AG04450 (cell line): ENCODE measurements around the gene MACF1. TPM values are rescaled to one million over a fixed set of nuclear protein-coding genes. Genes with fewer than 3 reads are reported as not detected.
A peak's percentile ranks its signal among the peaks of the same experiment; 100 is the strongest.
"Not testable (repeated sequence)": the region's sequence is repeated elsewhere in the genome, so short reads cannot be mapped to it uniquely, and the experiment has no call there.

Experiments used
- CTCF ChIA-PET: fragments of 300-600, 350-600 bp; formaldehyde crosslinking; extraction: SDS; loops from one replicate; lab custom pipeline; 2022; ENCODE audit warnings: antibody characterized with exemption, inconsistent platforms; lab: Charles Lee
- POLR2A ChIA-PET: fragments of 350-600 bp; formaldehyde crosslinking; extraction: SDS; loops from one replicate; lab custom pipeline; 2021; ENCODE audit warnings: antibody characterized with exemption, inconsistent platforms; lab: Yijun Ruan, JAX
- DNase-seq: peaks from one replicate; pipeline ENCODE4 v3.0.0-alpha.2; 2011; ENCODE audit warnings: low read depth, low spot score
- H3K27ac ChIP-seq: one replicate; pipeline ENCODE4 v1.5.1; 2012; ENCODE audit warnings: low read depth, low read length, control low read depth
- H3K27me3 ChIP-seq: one replicate; pipeline ENCODE4 v1.6.0; 2012; ENCODE audit warnings: low read length; ENCODE audit not compliant: control insufficient read depth, insufficient read depth
- H3K4me3 ChIP-seq: 2 replicates; pipeline ENCODE4 v1.5.1; 2011; ENCODE audit warnings: mild to moderate bottlenecking, low read depth, low read length, control low read depth
- H3K9me3 ChIP-seq: 2 replicates; pipeline ENCODE4 v1.5.1; 2012; ENCODE audit warnings: low read length; ENCODE audit not compliant: control insufficient read depth, insufficient read depth
- polyA plus RNA-seq: library from polyadenylated mRNA; depleted of rRNA; stranded (reverse); fragments of >200 nt; gene quantifications from 2 replicates; pipeline ENCODE4 v1.2.3, GENCODE V29; 2011
- TF ChIP-seq, protein P1 (sequence below): IDR thresholded peaks from 2 replicates; pipeline ENCODE4 v1.5.1; 2011; ENCODE audit warnings: low read depth, low read length, control low read depth, inconsistent platforms

The MACF1 gene
- polyA plus RNA-seq, 1 experiment: 118 TPM

DNA sequence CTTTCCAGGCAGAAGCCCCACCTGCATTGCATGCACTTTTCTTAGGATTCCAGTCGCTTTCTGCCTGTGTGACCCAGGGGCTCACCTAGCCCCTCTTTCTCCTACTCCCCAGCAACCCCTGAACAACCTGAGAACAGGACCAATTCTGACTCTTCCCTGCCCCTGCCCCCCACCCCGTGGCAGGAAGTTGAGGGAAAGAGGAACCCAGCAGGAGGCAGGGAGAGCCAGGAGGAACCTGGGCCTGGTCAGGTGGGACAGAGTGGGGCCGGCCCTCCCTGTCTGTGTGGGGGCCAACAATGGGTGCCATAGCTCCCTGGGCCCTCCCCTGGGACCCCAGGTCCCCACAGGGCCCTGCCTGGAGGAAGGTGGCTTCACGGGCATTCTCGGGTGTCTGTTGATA lies 293.1 kb downstream of the MACF1 start:
- TF ChIP-seq, protein P1, sequence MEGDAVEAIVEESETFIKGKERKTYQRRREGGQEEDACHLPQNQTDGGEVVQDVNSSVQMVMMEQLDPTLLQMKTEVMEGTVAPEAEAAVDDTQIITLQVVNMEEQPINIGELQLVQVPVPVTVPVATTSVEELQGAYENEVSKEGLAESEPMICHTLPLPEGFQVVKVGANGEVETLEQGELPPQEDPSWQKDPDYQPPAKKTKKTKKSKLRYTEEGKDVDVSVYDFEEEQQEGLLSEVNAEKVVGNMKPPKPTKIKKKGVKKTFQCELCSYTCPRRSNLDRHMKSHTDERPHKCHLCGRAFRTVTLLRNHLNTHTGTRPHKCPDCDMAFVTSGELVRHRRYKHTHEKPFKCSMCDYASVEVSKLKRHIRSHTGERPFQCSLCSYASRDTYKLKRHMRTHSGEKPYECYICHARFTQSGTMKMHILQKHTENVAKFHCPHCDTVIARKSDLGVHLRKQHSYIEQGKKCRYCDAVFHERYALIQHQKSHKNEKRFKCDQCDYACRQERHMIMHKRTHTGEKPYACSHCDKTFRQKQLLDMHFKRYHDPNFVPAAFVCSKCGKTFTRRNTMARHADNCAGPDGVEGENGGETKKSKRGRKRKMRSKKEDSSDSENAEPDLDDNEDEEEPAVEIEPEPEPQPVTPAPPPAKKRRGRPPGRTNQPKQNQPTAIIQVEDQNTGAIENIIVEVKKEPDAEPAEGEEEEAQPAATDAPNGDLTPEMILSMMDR: no peak
- Histone ChIP-seq H3K9me3 (no peaks in the 10 kb centered on the region; the same call in 1 of the 2 replicates), H3K27me3 (peaks cover 17% of the 10 kb centered on the region), H3K27ac (no peak overlapping the region), H3K4me3 (no peak overlapping the region)
- CTCF ChIA-PET: no interaction called here
- DNase-seq: no peak
- POLR2A ChIA-PET: no interaction called here

DNA sequence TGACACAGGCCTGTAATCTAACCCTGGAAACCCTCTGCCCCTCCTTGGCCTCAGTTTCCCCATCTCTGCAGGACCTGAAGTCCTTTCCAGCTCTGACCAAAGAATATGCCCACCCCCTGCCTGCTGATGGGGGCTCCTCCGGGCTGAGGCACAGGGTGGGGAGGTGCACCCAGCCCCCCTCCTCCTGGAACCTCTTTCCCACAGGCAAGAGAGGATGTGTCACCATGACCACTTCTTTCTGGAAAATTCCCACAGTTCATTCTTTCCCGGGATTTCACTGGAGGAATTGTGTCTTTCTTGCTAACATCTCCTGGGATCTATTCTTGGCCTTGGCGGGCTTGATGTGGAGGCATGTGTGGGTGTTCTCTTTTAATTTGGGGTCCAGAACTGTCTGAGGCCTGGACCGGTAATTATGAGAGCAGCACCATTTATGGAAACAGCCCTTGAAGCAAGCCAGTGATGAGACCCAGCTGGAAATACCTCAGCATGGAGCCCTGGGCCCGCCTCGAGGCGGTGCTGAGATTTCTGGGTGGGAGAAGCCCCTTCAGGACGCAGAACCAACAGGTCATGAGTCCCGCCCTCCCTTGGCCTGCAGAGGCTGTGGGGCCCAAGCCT lies 293.7 kb downstream of the MACF1 start:
- POLR2A ChIA-PET, DNase-seq, H3K9me3 ChIP-seq, H3K27ac ChIP-seq, CTCF ChIA-PET, H3K4me3 ChIP-seq: not testable (repeated sequence)
- H3K27me3 ChIP-seq: peaks cover 11% of the 10 kb centered on the region

DNA sequence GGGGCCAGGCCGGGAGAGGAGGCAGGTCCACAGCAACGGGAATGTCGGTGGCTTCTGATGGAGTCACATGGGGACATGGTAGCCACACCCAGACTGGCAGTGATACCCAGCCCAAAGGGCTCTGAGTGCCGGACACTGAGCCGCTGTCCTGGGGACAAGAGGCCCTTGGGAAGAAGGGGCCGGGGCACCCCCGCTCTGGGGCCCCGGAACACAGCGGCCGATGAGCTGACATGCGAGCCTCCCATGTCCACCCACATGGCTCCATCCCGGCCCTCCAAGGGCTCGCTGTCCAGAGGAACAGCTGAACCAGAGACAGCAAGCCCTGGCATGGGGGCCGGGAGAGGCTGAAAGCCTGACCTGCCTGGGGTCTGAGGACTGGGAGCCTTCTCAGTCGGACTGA lies 294.3 kb downstream of the MACF1 start:
- H3K27me3 ChIP-seq, H3K27ac ChIP-seq, DNase-seq, H3K4me3 ChIP-seq, H3K9me3 ChIP-seq, CTCF ChIA-PET, POLR2A ChIA-PET: not testable (repeated sequence)

DNA sequence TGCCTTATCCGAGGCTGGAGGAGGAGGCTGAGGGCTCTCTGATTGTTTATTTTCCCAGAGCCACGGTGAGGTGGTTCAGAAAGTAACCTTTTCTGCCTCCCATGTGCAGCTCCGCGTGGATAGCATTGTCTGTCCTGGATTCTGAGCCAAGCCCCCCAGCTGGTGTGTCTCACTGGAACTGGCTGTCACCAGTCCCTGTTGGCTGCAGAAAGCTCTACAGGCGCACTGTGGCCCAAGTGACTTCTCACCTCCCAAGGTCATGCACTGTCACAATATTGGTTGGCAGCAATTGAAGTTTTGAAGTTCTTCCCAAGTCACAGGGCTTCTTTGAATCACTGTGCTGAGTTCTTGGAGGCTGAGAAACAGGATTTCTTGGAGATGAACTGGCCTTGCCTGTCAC lies 295.2 kb downstream of the MACF1 start:
- ChIA-PET CTCF (no interaction called here), POLR2A (no interaction called here)
- Histone ChIP-seq H3K4me3 (no peak overlapping the region), H3K9me3 (no peaks in the 10 kb centered on the region; the same call in 1 of the 2 replicates), H3K27ac (no peak overlapping the region), H3K27me3 (peaks cover 8% of the 10 kb centered on the region)
- no peak for DNase-seq
- TF ChIP-seq, protein P1: no peak

DNA sequence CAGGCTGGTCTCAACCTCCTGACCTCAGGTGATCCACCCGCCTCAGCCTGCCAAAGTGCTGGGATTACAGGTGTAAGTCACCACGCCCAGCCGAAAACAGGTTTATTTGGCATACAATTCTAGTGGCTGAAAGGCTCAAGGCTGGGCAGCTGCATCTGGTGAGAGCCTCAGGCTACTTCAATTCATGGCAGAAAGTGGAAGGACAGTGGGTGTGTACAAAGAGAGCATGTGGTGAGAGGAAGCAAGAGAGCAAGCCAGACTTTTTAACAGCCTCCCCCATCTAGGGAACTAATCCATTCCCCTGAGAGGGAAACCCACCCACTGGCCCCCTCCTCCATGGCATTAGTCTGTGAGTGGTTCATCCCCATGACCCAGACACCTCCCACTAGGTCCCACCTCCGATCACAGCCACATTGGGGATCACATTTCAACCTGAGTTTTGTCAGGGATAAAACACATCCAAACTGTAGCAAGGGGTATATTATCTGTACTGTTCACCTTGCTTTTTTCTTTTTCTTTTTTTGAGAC lies 296.4 kb downstream of the MACF1 start:
- Histone ChIP-seq H3K9me3 (no peaks in the 10 kb centered on the region; the same call in 1 of the 2 replicates), H3K27me3 (peaks cover 8% of the 10 kb centered on the region), H3K27ac (no peak overlapping the region), H3K4me3 (no peak overlapping the region)
- ChIA-PET POLR2A (no interaction called here), CTCF (interaction anchor here (0.8 to 1.1 kb wide), 2 partner anchors 38 to 39 kb away, joined by 3 to 4 read pairs; no protein-coding TSS in a partner anchor)
- no peak for DNase-seq
- TF ChIP-seq, protein P1: no peak

DNA sequence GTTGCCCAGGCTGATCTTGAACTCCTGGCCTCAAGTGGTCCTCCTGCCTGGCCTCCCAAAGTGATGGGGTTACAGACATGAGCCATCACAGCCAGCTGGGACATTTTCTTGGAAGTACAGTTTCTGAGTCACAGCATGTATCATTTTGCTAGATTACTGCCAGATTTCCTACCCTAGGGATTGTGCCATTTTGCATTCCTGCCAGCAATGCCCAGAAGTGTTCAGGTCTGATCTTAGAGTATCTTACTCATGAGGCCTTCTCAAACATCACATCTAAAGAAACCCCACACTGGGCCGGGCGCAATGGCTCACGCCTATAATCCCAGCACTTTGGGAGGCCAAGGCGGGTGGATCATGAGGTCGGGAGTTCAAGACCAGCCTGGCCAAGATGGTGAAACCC lies 297.2 kb downstream of the MACF1 start:
- DNase-seq: peak; percentile 11
- CTCF ChIA-PET: interaction anchor here (0.8 to 1.1 kb wide), 2 partner anchors 37 to 38 kb away, joined by 3 to 4 read pairs; no protein-coding TSS in a partner anchor

DNA sequence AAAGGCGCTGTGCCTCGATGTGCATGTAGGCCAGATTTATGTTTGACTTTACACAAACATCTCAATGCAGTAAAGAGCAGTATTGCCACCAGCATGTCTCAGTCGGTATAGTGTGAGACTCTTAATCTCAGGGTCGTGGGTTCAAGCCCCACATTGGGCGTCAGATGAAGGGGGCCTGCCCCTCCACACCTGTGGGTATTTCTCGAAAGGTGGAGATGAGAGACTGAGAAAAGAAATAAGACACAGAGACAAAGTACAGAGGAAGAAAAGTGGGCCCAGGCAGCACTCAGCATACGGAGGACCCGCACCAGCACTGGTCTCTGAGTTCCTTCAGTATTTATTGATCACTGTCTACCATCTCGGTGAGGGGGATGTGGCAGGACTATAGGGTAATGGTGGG lies 299.9 kb downstream of the MACF1 start:
- POLR2A ChIA-PET, CTCF ChIA-PET, H3K27me3 ChIP-seq, H3K27ac ChIP-seq, H3K4me3 ChIP-seq, DNase-seq, H3K9me3 ChIP-seq: not testable (repeated sequence)

More for the DNA sequence above, 297.2 kb downstream of the MACF1 start:
- POLR2A ChIA-PET: no interaction called here
- Histone ChIP-seq H3K4me3 (no peak overlapping the region), H3K27me3 (peaks cover 8% of the 10 kb centered on the region), H3K27ac (no peak overlapping the region), H3K9me3 (no peaks in the 10 kb centered on the region; the same call in 1 of the 2 replicates)
- TF ChIP-seq, protein P1: no peak
